Placental pericyte (primary cell): ENCODE measurements around the gene NUCB1. TPM values are rescaled to one million over a fixed set of nuclear protein-coding genes. Genes with fewer than 3 reads are reported as not detected.

Experiments
- small RNA-seq: library from RNA; depleted of rRNA; stranded (forward); fragments of <200 nt; gene quantifications from one replicate; pipeline ENCODE3, GENCODE V24; 2012; ENCODE audit warnings: low replicate concordance
- total RNA-seq: library from RNA; depleted of rRNA; stranded (reverse); fragments of >200 nt; gene quantifications from 2 replicates; pipeline ENCODE4 v1.2.3, GENCODE V29; 2012

NUCB1 gene
- 129 and 755 TPM in 2 replicates for total RNA-seq

GRCh38 chr19:48899781-48900476, at the start of gene NUCB1:
Gene NUCB1 (plus strand): TSS chr19:48900312. CDS start chr19:48900797, 485 bp downstream.

GRCh38 chr19:48868114-48868886, 31.8 kb upstream of the NUCB1 start, which contains the start of gene PLEKHA4:
Gene PLEKHA4 (minus strand): TSS chr19:48868617. CDS start chr19:48867620, 997 bp downstream.

GRCh38 chr19:48872182-48872883, 27.8 kb upstream of the NUCB1 start, which contains the start of gene PPP1R15A:
Gene PPP1R15A (plus strand): TSS chr19:48872421. CDS start chr19:48873234, 813 bp downstream.

GRCh38 chr19:48933382-48933932, 33.3 kb downstream of the NUCB1 start, which contains the start of gene DHDH:
Gene DHDH (plus strand): TSS chr19:48933699. CDS start chr19:48933722, 23 bp downstream.

GRCh38 chr19:48954595-48955307, 54.6 kb downstream of the NUCB1 start, which contains the start of gene BAX:
Gene BAX (plus strand): TSS chr19:48954875. CDS start chr19:48954929, 54 bp downstream.

GRCh38 chr19:48965040-48965805, 65.1 kb downstream of the NUCB1 start, which contains the start of gene FTL:
Gene FTL (plus strand): TSS chr19:48965309. CDS start chr19:48965508, 199 bp downstream.

Small RNA genes lying within 50 kb of the gene (small RNA-seq; reads per million reads assigned to genes)
- gene AC026803.1, result not detected

Other genes with a start within 250 kb of the NUCB1 start
- gene NTN5, start 227.3 kb upstream of the NUCB1 start, total RNA-seq, result not detected in 2 replicates
- not detected in 2 replicates for gene FUT2, start 204.3 kb upstream of the NUCB1 start, total RNA-seq
- under 0.01 and 0.57 TPM in 2 replicates for gene MAMSTR, start 180.6 kb upstream of the NUCB1 start, total RNA-seq
- gene RASIP1, start 159.7 kb upstream of the NUCB1 start, total RNA-seq, result 0.66 and 0.72 TPM in 2 replicates
- not detected in 2 replicates for gene IZUMO1, start 153.4 kb upstream of the NUCB1 start, total RNA-seq
- gene FUT1, start 147.7 kb upstream of the NUCB1 start, total RNA-seq, result under 0.01 TPM in 2 replicates
- not detected in 2 replicates for gene FGF21, start 144.8 kb upstream of the NUCB1 start, total RNA-seq
- gene BCAT2, start 89.3 kb upstream of the NUCB1 start, total RNA-seq, result 25.4 and 44.1 TPM in 2 replicates
- 2.3 and 27.8 TPM in 2 replicates for gene HSD17B14, start 63.8 kb upstream of the NUCB1 start, total RNA-seq
- 5.4 and 6.3 TPM in 2 replicates for gene PLEKHA4, start 31.7 kb upstream of the NUCB1 start, total RNA-seq
- gene PPP1R15A, start 27.9 kb upstream of the NUCB1 start, total RNA-seq, result 66.1 and 221 TPM in 2 replicates
- under 0.01 and 0.22 TPM in 2 replicates for gene TULP2, start 1.6 kb upstream of the NUCB1 start, total RNA-seq
- gene DHDH, start 33.4 kb downstream of the NUCB1 start, total RNA-seq, result 0.44 TPM in 1 of 2 replicates, not detected in the other
- 89.9 and 103 TPM in 2 replicates for gene BAX, start 54.6 kb downstream of the NUCB1 start, total RNA-seq
- gene FTL, start 65.0 kb downstream of the NUCB1 start, total RNA-seq, result 1,638 and 6,371 TPM in 2 replicates
- gene GYS1, start 93.0 kb downstream of the NUCB1 start, total RNA-seq, result 29.8 and 59.4 TPM in 2 replicates
- 164 and 281 TPM in 2 replicates for gene RUVBL2, start 93.6 kb downstream of the NUCB1 start, total RNA-seq
- gene LHB, start 116.8 kb downstream of the NUCB1 start, total RNA-seq, result not detected in 2 replicates
- not detected in 2 replicates for gene CGB3, start 124.0 kb downstream of the NUCB1 start, total RNA-seq
- not detected in 2 replicates for gene CGB2, start 131.6 kb downstream of the NUCB1 start, total RNA-seq
- gene CGB1, start 136.6 kb downstream of the NUCB1 start, total RNA-seq, result not detected in 2 replicates
- not detected in 2 replicates for gene CGB5, start 143.5 kb downstream of the NUCB1 start, total RNA-seq
- gene CGB8, start 148.8 kb downstream of the NUCB1 start, total RNA-seq, result not detected in 2 replicates
- 0.14 TPM in 1 of 2 replicates, not detected in the other for gene CGB7, start 157.4 kb downstream of the NUCB1 start, total RNA-seq
- gene NTF4, start 164.5 kb downstream of the NUCB1 start, total RNA-seq, result not detected in 2 replicates
- gene KCNA7, start 172.4 kb downstream of the NUCB1 start, total RNA-seq, result not detected in 2 replicates
- 118 and 186 TPM in 2 replicates for gene SNRNP70, start 185.1 kb downstream of the NUCB1 start, total RNA-seq
- gene LIN7B, start 214.1 kb downstream of the NUCB1 start, total RNA-seq, result 3.7 and 5.7 TPM in 2 replicates
- gene C19orf73, start 218.8 kb downstream of the NUCB1 start, total RNA-seq, result 0.66 and 1.3 TPM in 2 replicates
- 1.1 and 3.1 TPM in 2 replicates for gene PPFIA3, start 219.2 kb downstream of the NUCB1 start, total RNA-seq